ENCODE results near the gene BABAM2. TPM values are rescaled to one million over a fixed set of nuclear protein-coding genes. Genes with fewer than 3 reads are reported as not detected.
A peak's percentile ranks its signal among the peaks of the same experiment; 100 is the strongest.

Gene BABAM2
- total and polyA plus RNA-seq, 7 donors, result 34.2 to 74.5 (median 52.3) TPM

- ATAC-seq, result peak in 2 of 4 donors; percentile 52 to 59
- no peak for TF ChIP-seq CTCF (IDR thresholded peaks at IDR 0.05)
- peaks cover 16% of the 10 kb centered on the region for H3K4me1 ChIP-seq
- H3K9me3 ChIP-seq, result no peaks in the 10 kb centered on the region
- no peak overlapping the region for H3K4me3 ChIP-seq
- no peaks in the 10 kb centered on the region for H3K27me3 ChIP-seq (ENCODE audit: insufficient read depth in 3 of 3, low read length in 2 of 3)
- no peaks in the 10 kb centered on the region for H3K36me3 ChIP-seq (ENCODE audit: insufficient read depth in 1 of 2, low read depth in 1 of 2)
- intact Hi-C loops (cut with DNase I), result no loop called here
- no peak for DNase-seq
- peak overlapping the region; percentile 61 for H3K27ac ChIP-seq
- 86 to 92% (median 91%) methylated on average over 6 of the region's 6 CpGs for WGBS, 3 donors
Observed at GRCh38 chr2:28312307-28313219, 422.0 kb downstream of the BABAM2 start.

- DNase-seq (no peak), ATAC-seq (no peak)
- H3K36me3 ChIP-seq (ENCODE audit: insufficient read depth in 1 of 2, low read depth in 1 of 2), result no peaks in the 10 kb centered on the region
- H3K27ac ChIP-seq, result no peak overlapping the region
- peaks cover 17% of the 10 kb centered on the region for H3K4me1 ChIP-seq
- H3K27me3 ChIP-seq (ENCODE audit: insufficient read depth in 3 of 3, low read length in 2 of 3), result no peaks in the 10 kb centered on the region
- no peak for TF ChIP-seq CTCF (IDR thresholded peaks at IDR 0.05)
- no peak overlapping the region for H3K4me3 ChIP-seq
- no peaks in the 10 kb centered on the region for H3K9me3 ChIP-seq
- 95 to 96% (median 96%) methylated on average over 6 of the region's 6 CpGs for WGBS, 3 donors
- intact Hi-C loops (cut with DNase I), result no loop called here
Observed at GRCh38 chr2:28313220-28313784, 422.8 kb downstream of the BABAM2 start.

GRCh38 chr2:28314968-28315367 is 424.4 kb downstream of the BABAM2 start:
- Histone ChIP-seq H3K9me3 (no peaks in the 10 kb centered on the region), H3K4me1 (peaks cover 34% of the 10 kb centered on the region), H3K4me3 (no peak overlapping the region), H3K27ac (no peak overlapping the region), H3K27me3 (ENCODE audit: insufficient read depth in 3 of 3, low read length in 2 of 3) (no peaks in the 10 kb centered on the region), H3K36me3 (ENCODE audit: insufficient read depth in 1 of 2, low read depth in 1 of 2) (no peaks in the 10 kb centered on the region)
- intact Hi-C loops (cut with DNase I), result no loop called here
- DNase-seq (no peak), ATAC-seq (no peak)
- no peak for TF ChIP-seq CTCF (IDR thresholded peaks at IDR 0.05)

- no peak for TF ChIP-seq CTCF (IDR thresholded peaks at IDR 0.05)
- WGBS, 3 donors, result 90 to 96% (median 93%) methylated on average over 14 of the region's 14 CpGs
- no peak overlapping the region for H3K4me3 ChIP-seq
- no peak for DNase-seq
- intact Hi-C loops (cut with DNase I), result no loop called here
- no peaks in the 10 kb centered on the region for H3K36me3 ChIP-seq (ENCODE audit: insufficient read depth in 1 of 2, low read depth in 1 of 2)
- ATAC-seq, result no peak
- no peaks in the 10 kb centered on the region for H3K9me3 ChIP-seq
- no peak overlapping the region for H3K27ac ChIP-seq
- peaks cover 31% of the 10 kb centered on the region for H3K4me1 ChIP-seq
- H3K27me3 ChIP-seq (ENCODE audit: insufficient read depth in 3 of 3, low read length in 2 of 3), result no peaks in the 10 kb centered on the region
Observed at GRCh38 chr2:28316546-28317335, 426.2 kb downstream of the BABAM2 start.
